Fibroblast of gingiva (primary cell): ENCODE data around the gene PUS10.
"Not testable (repeated sequence)": the region's sequence is repeated elsewhere in the genome, so short reads cannot be mapped to it uniquely, and the experiment has no call there.

Experiments
- DNase-seq: peaks from one replicate; pipeline ENCODE4 v3.0.0-alpha.2; 2011; ENCODE audit warnings: low read depth

Gene PUS10

GRCh38 chr2:61017556-61018317 is at the start of gene PUS10, which contains the start of gene PEX13:
TSS of gene PUS10 (minus strand) at chr2:61018255. CDS start at chr2:61011890, 6,365 bp downstream.
TSS of gene PEX13 (plus strand) at chr2:61017720. CDS start at chr2:61017760, 40 bp downstream.
- peak; percentile 59 for DNase-seq

DNA sequence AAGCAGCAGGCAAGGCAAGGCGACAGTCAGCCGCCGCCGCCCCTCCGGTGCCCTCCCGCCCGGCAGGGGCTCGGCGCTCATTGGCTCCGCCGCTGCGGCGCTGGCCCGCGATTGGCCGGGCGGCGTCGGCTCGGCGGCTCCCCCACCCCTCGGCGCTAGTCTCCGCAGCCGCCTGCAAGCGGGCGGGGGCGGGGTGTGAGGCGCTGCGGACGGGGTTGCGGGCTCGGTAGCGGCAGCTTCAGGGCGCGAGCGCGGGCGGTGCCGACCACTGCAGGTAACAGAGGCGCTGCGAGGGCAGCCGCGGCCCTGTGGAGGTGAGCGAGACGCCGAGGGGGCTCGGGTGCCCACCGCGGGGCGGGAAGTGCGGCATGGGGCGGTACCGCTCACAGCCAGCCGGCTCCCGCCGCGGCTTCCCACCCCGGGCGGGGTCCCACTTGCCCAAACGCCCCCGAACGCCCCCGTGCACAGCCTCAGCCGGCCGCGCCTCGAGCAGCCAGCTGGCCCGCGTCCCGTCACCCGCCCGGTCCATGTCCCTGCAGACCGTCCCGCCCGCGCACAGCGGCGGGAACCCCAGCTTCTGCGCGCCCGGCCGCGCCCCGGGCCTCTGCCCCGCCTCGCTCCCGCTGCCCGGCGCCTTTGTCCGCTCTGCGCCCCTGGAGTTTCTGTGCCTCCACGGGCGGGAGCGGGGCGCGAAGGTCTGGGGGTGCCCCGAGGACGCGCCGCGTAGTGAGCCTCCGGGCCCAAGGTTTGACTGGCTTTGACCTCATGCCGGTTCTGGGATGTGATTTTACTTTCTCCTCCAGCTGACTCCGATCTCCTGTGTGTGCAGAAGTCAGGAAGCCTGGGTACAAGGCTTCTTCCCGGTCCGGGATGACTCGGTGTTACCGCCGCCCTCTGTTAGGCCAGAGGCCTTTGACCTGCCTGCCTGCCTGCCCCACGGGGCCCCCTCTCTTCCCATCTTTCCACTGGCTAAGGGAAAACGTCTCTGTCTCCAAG is 48.0 kb upstream of the PUS10 start, which contains the start of gene SANBR:
TSS of gene SANBR (plus strand) at position 158 of the 996 bp plus-strand sequence. CDS start 4,480 bp downstream, outside the sequence.
- DNase-seq = peak; percentile 77

- DNase-seq = no peak
Observed at GRCh38 chr2:61059382-61059781, 41.3 kb upstream of the PUS10 start.

- no peak for DNase-seq
Observed at GRCh38 chr2:61057562-61057961, 39.5 kb upstream of the PUS10 start.

- peak; percentile 4 for DNase-seq
Observed at GRCh38 chr2:61055557-61055956, 37.5 kb upstream of the PUS10 start.

DNA sequence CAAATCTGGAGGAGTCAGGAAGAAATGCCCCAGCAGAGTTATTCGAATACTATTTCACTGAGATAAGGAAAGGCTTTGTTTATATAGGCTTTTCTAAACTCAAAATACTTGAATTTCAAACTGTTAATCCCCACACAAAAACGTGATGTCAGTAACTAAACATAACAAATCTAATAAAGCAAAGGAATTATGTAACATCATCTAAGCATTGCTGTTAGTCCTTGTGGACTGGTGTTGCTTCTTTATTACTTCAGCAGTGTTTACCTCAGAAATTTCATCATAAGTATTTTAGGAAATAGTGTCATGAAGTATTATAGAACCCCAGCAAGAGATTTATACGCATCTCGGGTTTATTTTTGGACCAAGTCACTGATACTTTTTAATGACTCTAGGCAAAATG is 27.9 kb upstream of the PUS10 start:
- DNase-seq = no peak

- DNase-seq = no peak
Observed at GRCh38 chr2:61045226-61045625, 27.2 kb upstream of the PUS10 start.

DNA sequence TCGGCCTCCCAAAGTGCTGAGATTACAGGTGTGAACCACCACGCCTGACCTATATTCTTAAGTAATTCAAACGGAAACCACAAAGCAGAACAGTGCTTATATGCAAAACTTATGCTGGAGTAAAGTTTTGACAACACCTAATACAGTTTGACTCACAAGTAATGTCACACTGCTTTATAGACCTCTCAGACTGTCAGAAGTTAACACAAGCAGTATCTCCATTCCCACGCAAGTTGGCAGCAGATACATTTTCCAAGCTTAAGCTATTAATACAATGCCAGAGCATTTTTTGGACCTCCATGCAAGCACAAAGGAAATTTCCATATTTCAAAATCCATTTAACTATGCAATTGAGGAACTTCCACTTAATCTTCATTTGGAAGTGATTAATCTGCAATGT is 26.6 kb upstream of the PUS10 start:
- DNase-seq = no peak

GRCh38 chr2:61042807-61043206 is 24.8 kb upstream of the PUS10 start:
- no peak for DNase-seq

- not testable (repeated sequence) for DNase-seq
Observed at GRCh38 chr2:61036643-61037042, 18.6 kb upstream of the PUS10 start.

DNA sequence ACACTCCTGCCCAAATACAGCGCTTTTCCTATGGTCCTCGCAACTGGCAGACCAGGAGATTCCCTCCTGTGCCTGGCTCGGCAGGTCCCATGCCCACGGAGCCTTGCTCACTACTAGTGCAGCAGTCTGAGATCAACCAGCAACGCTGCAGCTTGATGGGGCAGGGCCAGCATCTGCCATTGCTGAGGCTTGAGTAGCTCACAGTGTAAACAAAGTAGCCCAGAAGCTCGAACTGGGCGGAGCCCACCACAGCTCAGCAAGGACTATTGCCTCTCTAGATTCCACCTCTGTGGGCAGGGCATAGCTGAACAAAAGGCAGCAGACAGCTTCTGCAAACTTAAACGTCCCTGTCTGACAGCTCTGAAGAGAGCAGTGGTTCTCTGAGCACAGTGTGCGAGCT is 16.5 kb upstream of the PUS10 start:
- not testable (repeated sequence) for DNase-seq

DNA sequence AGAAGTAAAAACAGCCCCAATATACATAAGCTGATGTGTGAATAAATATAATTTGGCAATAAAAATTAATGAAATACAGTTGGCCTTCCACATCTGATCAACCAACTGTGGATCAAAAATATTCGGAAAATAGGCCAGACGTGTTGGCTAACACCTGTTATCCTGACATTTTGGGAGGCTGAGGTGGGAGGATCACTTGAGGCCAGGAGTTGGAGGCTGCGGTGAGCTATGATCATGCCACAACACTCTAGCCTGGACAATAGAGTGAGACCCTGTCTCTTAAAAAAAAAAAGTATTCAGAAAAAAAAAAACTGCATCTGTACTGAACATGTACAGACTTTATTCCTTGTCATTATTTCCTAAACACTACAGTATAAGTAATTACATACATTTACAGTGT is 11.5 kb upstream of the PUS10 start:
- DNase-seq = no peak

- DNase-seq = no peak
Observed at GRCh38 chr2:61023670-61024069, 5.6 kb upstream of the PUS10 start.

DNA sequence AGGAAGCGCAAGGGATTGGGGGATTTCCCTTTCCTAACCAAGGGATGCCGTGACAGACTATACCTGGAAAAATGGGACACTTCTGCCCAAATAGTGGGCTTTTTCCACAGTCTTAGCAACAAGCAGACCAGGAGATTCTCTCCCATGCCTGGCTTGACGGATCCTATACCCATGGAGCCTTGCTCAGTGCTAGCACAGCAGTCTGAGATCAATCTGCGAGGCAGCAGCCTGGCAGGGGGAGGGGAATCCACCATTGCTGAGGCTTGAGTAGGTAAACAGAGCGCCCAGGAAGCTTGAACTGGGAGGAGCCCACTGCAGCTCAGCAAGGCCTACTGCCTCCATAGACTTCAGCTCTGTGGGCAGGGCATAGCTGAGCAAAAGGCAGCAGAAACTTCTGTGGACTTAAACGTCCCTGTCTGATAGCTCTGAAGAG is 3.2 kb upstream of the PUS10 start:
- no peak for DNase-seq

DNA sequence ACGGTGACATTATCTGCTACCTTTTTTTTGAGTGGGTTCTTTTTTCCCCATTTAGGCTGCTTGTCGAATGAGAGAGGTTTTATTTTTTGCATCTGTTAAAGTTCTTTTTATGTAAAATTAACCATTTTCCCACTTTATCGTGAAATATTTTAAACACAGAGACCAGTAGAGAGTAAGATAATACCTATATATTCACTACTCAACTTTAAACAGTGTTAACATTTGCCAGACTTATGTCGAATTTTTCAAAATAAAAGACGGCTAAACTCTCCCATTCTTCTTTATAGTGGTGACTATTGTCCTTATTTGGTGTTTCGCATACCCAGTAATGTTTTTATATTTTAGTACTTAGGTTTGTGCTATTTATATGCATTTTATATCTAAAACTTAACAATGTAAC is 743 bp upstream of the PUS10 start:
- DNase-seq = no peak

- no peak for DNase-seq
Observed at GRCh38 chr2:61018318-61018755, 282 bp upstream of the PUS10 start.

- peak; percentile 54 for DNase-seq
Observed at GRCh38 chr2:61017003-61017555, 976 bp downstream of the PUS10 start.

DNA sequence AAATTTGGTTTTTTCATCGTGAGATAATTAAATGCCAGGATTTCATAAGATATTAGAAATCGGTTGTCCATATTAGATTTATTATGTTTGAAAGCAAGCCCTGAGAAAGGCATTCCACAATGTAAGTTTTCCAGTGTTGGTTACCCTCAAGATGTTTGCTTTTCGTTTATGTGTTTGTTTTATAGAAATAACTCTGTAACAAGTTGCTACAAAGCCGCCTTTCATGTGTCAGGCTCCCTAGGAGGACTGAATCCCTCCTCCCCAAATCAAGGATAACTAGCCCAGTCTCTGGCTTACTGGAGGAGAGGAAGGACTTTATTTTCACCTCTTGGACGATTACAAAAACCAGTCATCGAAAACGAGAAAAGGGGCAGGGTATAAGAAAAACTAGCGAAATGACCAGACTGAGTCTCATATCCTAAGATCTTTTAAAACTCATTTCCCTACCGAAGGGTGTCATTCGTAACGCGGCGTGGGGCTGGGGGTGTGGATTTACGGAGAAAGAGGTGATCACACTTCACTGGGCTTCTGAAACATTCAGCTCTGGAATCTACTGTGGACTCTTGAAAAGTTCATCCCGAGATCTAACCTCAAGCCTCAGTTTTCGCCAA is 1.6 kb downstream of the PUS10 start:
- no peak for DNase-seq

DNA sequence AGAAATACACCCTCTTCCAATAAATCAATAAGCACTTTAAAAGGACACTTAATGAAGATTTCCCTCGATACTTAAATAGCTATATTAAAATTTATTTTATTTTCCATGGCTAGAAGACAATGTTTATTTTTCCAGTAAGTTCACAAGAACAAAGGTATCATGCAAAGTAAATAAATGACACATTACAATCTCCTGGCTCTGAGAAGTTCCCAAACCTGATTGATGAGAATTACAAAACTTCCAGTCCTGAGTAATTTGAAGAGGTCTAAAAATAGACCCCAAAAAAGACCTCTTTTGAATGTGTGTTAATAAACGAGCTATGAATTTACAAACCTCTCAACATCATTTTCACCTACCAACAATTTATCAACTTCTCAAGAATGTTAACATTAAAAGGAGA is 2.1 kb downstream of the PUS10 start:
- DNase-seq = no peak

DNA sequence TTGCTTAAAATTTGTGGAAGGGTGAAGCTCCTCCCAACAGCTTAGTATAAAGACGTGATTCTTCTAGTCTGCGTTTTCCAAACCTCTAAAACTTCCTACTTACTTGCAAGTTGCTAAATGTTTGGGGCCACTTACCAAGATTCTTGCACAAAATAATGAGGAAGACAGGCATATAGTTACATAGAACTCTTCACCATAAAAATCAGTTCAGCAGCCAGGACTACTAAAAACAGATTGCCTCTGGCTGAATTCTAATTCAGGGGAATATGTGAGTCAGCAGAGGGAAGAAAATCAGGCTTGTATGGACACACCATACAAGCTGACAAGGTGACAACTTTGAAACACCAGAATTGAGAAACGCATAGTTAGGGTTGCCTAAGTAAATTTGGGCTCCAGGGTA is 3.3 kb downstream of the PUS10 start:
- peak; percentile 33 for DNase-seq

- no peak for DNase-seq
Observed at GRCh38 chr2:61013382-61013781, 4.7 kb downstream of the PUS10 start.

DNA sequence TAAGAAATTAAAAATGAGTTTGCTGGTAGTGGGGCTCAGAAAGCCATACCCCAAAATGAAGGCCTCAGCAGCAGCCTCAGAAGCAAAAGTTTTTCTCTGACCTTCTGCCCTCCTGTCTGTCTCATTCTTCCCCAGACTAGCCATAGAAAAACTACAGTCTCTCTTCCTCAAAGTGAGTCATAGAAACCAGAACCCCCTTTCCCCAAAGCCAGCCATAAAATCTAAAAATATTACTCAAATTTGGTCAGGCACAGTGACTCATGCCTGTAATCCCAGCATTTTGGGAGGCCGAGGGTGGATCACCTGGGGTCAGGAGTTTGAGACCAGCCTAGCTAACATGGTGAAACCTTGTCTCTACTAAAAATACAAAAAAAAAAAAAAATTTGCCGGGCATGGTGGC is 5.8 kb downstream of the PUS10 start:
- peak; percentile 18 for DNase-seq
